NCI-H128 (cell line): ENCODE data around the gene LAMB2.

Experiments
- DNase-seq: peaks from one replicate; lab custom pipeline; 2025; ENCODE audit not compliant: unreplicated experiment; lab: John Stamatoyannopoulos, UW

The LAMB2 gene

DNA sequence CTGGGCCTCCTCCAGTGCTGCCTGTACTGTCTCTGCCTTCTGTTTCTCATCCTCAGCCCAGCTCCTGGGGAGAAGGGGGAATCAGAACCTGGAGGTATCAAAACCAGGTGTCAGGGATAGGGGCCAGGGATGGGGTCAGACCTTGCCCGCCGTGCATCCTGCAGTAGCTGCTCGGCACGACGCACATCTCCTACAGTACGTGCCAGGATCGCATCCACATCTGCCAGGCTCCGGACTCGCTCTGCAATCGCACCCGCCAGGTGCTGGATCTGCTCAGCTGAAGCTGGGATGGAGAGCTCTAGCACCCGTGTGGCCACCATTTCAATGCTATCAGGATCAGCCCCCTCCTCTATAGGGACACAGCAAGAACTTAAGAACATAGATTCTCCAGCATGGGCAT, 10.8 kb downstream of the LAMB2 start:
- DNase-seq = no peak

GRCh38 chr3:49121132-49121736, 11.6 kb downstream of the LAMB2 start:
- DNase-seq = no peak

DNA sequence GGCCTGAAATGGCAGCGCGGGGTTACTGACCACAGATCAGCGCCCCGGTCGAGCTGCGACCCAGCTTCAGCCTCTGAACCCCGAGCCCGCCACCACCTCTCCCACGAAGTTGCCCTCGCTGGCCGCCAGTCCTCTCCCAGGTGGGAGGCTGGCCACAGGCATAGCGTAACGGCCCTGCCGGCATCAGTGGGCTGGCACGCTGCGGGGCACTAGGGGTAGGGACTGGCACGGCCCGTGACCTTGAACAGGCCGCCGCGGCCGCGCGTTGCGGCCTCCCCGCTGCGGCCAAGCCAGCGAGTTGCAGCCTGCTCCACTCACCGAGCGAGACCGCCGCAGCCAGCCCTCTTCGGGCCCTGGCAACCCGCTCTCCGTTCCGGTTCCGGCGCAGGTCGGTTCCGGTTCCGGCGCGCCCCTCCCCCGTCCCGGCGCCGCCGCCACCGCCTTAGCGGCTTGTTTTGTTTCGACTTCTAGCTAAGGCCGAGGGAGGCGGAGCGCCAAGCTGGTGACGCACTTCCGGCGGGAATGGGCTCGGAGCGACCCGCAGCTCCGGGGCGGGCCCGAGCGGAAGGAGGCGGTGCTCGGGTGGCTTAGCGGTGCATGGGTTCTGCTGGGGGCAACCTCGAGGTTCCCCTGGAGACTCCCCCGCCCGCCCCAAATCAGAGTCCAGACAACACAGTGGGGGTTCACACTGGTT, 12.3 kb downstream of the LAMB2 start, which contains the start of gene USP19:
Gene USP19 (minus strand): TSS at position 386 of the 694 bp plus-strand sequence. CDS start 1,678 bp downstream, outside the sequence.
- DNase-seq = peak; percentile 72

DNA sequence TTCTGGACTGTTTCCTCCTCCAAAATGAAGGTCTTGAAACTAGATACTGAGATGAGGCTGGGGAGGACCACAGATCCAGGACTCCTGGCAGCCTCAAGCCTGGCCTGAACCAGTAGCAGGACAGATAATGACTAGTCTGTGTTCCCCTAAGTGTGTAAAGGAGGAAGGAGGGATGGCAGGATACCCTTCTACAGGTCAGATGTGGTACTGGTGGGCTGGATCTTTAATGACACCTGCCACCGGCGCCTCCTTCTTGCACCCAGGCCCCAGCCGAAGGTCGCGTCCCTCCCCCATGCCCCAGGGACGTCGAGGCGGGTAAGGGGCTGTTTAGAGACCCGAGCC, 12.8 kb downstream of the LAMB2 start:
- DNase-seq = no peak

GRCh38 chr3:49119439-49119838, 13.4 kb downstream of the LAMB2 start:
- no peak for DNase-seq

DNA sequence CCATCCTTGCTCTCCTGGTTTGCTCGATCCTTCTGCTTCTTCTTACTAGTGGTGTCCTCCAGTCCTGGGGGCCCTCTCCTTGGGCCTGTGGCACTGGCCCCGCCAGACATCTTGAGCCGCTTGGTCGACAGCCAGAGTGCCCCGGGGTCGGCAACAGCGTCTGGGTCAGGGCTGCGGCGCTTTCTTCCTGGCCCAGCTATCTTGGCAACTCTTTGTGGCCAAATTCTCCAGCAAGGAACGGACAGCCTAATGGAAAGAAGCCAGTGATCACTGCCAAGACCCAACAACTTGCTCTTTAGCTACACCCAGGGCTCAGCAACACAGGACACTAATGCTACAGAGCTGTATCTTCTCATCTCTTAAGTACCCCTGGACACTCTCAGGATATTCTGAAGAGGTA, 13.8 kb downstream of the LAMB2 start:
- DNase-seq = no peak

DNA sequence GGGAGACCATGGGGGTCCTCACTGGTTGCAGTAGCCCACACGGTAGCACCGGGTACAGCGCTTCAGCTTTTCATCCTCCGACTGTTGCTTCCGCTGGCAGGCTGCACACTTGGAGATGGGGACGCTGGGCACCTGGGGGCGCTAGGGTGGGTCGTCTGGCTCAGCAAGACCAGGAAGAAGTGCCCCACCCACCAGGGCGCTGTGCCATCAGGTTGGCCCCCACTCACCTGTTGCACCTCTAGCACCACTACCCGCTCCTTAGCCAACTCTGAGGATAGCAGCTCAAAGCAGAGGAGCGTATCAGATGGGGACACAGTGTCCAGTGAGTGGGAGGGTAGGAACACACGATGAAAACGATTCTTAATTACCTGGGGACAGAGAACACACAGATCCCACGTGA, 20.6 kb downstream of the LAMB2 start:
- DNase-seq = no peak

- no peak for DNase-seq
Measured at GRCh38 chr3:49111347-49111746, 21.5 kb downstream of the LAMB2 start.

- no peak for DNase-seq
Measured at GRCh38 chr3:49110780-49111179, 22.1 kb downstream of the LAMB2 start.

- no peak for DNase-seq
Measured at GRCh38 chr3:49108346-49108745, 24.5 kb downstream of the LAMB2 start.

- peak; percentile 20 for DNase-seq
Measured at GRCh38 chr3:49104427-49105291, 28.2 kb downstream of the LAMB2 start, which contains the start of gene QARS1. Gene QARS1, minus strand, starts transcription at chr3:49104757. Its CDS starts 24 bp downstream, at chr3:49104733.

GRCh38 chr3:49104052-49104426, 28.8 kb downstream of the LAMB2 start:
- no peak for DNase-seq

DNA sequence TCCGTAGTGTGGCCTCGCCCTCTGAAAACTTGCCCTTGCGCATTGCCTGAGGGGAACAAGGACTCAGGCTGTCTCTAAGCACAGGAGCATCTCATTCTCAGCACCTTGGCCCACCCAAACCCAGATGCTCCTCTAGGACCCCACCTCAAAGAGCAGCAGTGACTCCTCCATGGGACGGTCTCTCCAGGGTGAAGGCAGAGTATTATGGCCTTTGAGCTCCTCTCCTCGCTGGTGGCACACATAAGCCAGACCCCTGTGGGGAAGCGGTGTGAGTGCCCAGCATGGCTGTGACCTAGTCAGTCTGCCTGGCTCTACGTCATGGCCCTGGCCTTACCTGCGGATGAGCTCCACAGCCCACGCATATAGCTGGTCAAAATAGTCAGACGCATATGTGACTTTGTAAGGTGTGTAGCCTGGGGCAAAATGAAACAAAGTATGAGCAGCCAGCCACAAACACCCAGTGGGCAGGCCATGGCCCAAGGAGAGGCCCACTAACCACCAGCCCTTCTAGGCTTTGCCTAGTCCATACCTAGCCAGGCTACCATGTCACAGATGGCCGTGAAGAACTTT, 32.7 kb downstream of the LAMB2 start:
- no peak for DNase-seq

- no peak for DNase-seq
Measured at GRCh38 chr3:49098910-49099630, 33.8 kb downstream of the LAMB2 start.

- DNase-seq = no peak
Measured at GRCh38 chr3:49098429-49098828, 34.4 kb downstream of the LAMB2 start.

- peak; percentile 93 for DNase-seq
Measured at GRCh38 chr3:49093853-49094767, 38.7 kb downstream of the LAMB2 start, which contains the start of gene QRICH1. Gene QRICH1, minus strand, starts transcription at chr3:49094071. Its CDS starts 17,054 bp downstream, at chr3:49077017.

DNA sequence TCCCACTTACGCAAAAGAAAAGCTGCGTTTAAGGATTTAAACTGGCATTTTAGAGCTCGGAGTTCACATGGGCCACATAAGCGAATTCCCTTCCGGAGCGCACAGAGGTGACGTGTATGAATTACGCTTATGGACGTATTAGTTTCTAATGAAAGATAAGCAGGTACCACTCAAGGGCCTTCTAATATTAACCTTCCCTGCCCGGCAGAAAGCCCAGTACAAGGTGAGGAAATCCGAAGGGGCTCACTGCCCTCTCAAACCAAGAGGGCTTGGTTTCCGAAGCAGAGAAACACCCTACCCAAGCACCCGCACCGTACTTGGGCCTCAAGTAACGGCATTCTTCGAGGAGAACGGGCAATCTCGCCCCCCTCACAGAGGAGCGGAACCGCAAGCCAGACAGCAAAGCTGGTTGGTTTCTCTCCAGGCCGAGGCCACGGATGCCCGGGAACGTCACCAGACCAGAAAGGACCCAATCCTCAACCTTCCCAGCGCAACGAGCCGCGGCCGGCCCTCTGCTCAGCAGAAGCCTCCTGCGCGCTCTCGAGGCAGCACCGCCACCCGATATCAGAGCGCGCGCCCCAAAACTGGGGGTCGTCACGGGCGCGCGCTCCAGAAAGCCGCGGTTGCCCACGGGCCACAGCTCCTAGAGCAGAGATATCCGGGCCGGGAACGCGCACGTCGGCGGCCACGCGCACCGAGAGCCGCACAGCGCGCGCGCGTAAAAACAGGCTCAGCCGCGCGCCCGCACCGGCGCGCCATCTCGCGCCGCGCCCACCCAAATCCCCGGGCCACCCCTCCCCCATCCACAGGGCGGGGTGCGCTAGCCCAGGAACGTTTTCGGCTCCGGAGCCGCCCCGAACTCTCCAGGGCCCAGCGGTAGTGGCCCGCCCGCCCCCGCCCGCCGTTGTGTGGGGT, 39.7 kb downstream of the LAMB2 start:
- peak; percentile 24 for DNase-seq

GRCh38 chr3:49081429-49081828, 51.4 kb downstream of the LAMB2 start:
- no peak for DNase-seq

DNA sequence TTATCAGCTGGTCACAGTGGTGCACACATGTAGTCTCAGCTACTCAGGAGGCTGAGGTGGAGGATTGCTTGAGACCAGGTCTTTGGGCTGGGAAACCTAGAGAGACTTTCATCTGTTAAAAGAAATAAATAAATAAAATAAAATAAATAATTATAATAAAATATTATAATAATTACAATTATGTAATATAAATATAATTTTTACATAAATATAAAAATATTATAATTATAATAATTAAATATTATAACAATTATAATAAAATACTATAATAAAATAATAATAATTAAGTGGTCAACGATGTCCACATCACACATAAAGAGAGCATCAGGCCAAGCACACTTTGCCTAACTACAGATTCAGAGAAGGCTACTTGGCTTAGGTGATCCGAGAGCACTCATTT, 53.6 kb downstream of the LAMB2 start:
- DNase-seq = no peak
